Measurements from ENCODE around the gene EIPR1. TPM values are rescaled to one million over a fixed set of nuclear protein-coding genes. Genes with fewer than 3 reads are reported as not detected.

EIPR1 gene
- total RNA-seq, 1 experiment from 2014 or later, result 27.8 TPM

- H3K4me2 ChIP-seq (ENCODE audit: insufficient read depth, insufficient read length, low read length), result no peak overlapping the region
- H3K27ac Mint-ChIP-seq, result peak overlapping the region in 2 of 3 experiments; percentile 28 to 92; a peak in 1 of 7 replicates
- no peak overlapping the region for H3K56ac ChIP-seq (ENCODE audit: insufficient read length, low read depth, low read length)
- no peak overlapping the region for H4K8ac ChIP-seq (replicated peaks; ENCODE audit: insufficient read length, low read depth, low read length)
- no peak overlapping the region for H3T11ph ChIP-seq (ENCODE audit: low read length)
- peaks cover 5 to 23% (median 16%) of the 10 kb centered on the region in 3 experiments; a peak in 6 of 7 replicates for H3K36me3 Mint-ChIP-seq (ENCODE audit: insufficient read depth in 1 of 3, low read depth in 3 of 3)
- H4K5ac ChIP-seq (ENCODE audit: insufficient read length, low read depth, low read length), result no peak overlapping the region
- no peaks in the 10 kb centered on the region for H3K9me3 Mint-ChIP-seq
- H2BK5ac ChIP-seq (ENCODE audit: insufficient read length, low read length), result no peak overlapping the region
- H3K18ac ChIP-seq (ENCODE audit: insufficient read length, low read depth, low read length), result no peak overlapping the region
- H3K79me2 ChIP-seq (ENCODE audit: insufficient read depth, low read length), result no peaks in the 10 kb centered on the region
- no peaks in the 10 kb centered on the region for H3K27me3 ChIP-seq (ENCODE audit: insufficient read depth, low read length)
- H3K27me3 Mint-ChIP-seq (ENCODE audit: low read depth), result no peaks in the 10 kb centered on the region
- H3K4ac ChIP-seq (ENCODE audit: low read depth, low read length), result no peak overlapping the region; the same call in 1 of the 2 replicates
- H2AFZ ChIP-seq (ENCODE audit: low read length), result no peak overlapping the region
- H3K27ac ChIP-seq (ENCODE audit: insufficient read length, low read depth, low read length), result no peak overlapping the region
- no peaks in the 10 kb centered on the region for H3K4me1 ChIP-seq (ENCODE audit: insufficient read depth, low read length)
- no peak overlapping the region for H3K23ac ChIP-seq (ENCODE audit: insufficient read length, low read depth, low read length)
- H3K4me3 Mint-ChIP-seq, result no peak overlapping the region
- H3K9ac ChIP-seq (ENCODE audit: extremely low read depth, insufficient read length, low read length), result no peak overlapping the region
- DNase-seq, result no peak
- H4K91ac ChIP-seq (ENCODE audit: insufficient read length, low read depth, low read length), result no peak overlapping the region
- H2BK120ac ChIP-seq (ENCODE audit: low read depth, low read length, poor library complexity, severe bottlenecking), result no peak overlapping the region
- H3K23me2 ChIP-seq (ENCODE audit: insufficient read length, low read depth, low read length, poor library complexity, severe bottlenecking), result no peaks in the 10 kb centered on the region
- no peaks in the 10 kb centered on the region for H3K9me3 ChIP-seq (ENCODE audit: control insufficient read depth, low read depth, low read length)
- H2BK20ac ChIP-seq (ENCODE audit: low read depth, low read length, poor library complexity, severe bottlenecking), result no peak overlapping the region
- H3K14ac ChIP-seq (ENCODE audit: insufficient read depth, low read length), result no peak overlapping the region
- no peak overlapping the region for H2BK12ac ChIP-seq (ENCODE audit: insufficient read length, low read depth, low read length)
- no peaks in the 10 kb centered on the region for H3K79me1 ChIP-seq (ENCODE audit: insufficient read depth, low read depth, low read length, poor library complexity, severe bottlenecking)
- no CpG with 5 or more reads among the region's 8 CpGs for WGBS (ENCODE audit: extremely low coverage, insufficient read length, low lambda C conversion rate)
- no peak overlapping the region for H2BK15ac ChIP-seq (ENCODE audit: low read depth, low read length)
- no peaks in the 10 kb centered on the region for H3K4me1 Mint-ChIP-seq
- no peak overlapping the region for H2AK5ac ChIP-seq (ENCODE audit: insufficient read length, low read length)
- no peaks in the 10 kb centered on the region for H4K20me1 ChIP-seq (ENCODE audit: control insufficient read depth, insufficient read depth, insufficient read length)
- TF ChIP-seq, protein P1, sequence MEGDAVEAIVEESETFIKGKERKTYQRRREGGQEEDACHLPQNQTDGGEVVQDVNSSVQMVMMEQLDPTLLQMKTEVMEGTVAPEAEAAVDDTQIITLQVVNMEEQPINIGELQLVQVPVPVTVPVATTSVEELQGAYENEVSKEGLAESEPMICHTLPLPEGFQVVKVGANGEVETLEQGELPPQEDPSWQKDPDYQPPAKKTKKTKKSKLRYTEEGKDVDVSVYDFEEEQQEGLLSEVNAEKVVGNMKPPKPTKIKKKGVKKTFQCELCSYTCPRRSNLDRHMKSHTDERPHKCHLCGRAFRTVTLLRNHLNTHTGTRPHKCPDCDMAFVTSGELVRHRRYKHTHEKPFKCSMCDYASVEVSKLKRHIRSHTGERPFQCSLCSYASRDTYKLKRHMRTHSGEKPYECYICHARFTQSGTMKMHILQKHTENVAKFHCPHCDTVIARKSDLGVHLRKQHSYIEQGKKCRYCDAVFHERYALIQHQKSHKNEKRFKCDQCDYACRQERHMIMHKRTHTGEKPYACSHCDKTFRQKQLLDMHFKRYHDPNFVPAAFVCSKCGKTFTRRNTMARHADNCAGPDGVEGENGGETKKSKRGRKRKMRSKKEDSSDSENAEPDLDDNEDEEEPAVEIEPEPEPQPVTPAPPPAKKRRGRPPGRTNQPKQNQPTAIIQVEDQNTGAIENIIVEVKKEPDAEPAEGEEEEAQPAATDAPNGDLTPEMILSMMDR (conservative IDR thresholded peaks at IDR 0.05), result no peak
Observed at GRCh38 chr2:3186766-3187165, 190.9 kb downstream of the EIPR1 start.
